Mucosa of stomach (tissue), 1 donor: Measurements from ENCODE around the gene WDR83.
"Not testable (repeated sequence)": the region's sequence is repeated elsewhere in the genome, so short reads cannot be mapped to it uniquely, and the experiment has no call there.

Experiments used
- H3K27me3 ChIP-seq: one replicate; pipeline ENCODE4 v1.7.0; 2013; ENCODE audit warnings: mild to moderate bottlenecking, low read length; ENCODE audit not compliant: control insufficient read depth, insufficient read depth
- H3K36me3 ChIP-seq: one replicate; pipeline ENCODE4 v1.7.0; 2013; ENCODE audit warnings: low read length; ENCODE audit not compliant: control insufficient read depth, insufficient read depth
- H3K4me1 ChIP-seq: one replicate; pipeline ENCODE4 v1.7.0; 2013; ENCODE audit warnings: mild to moderate bottlenecking, low read length; ENCODE audit not compliant: control insufficient read depth, insufficient read depth
- H3K4me3 ChIP-seq: one replicate; pipeline ENCODE4 v1.7.0; 2013; ENCODE audit warnings: low read length
- H3K9ac ChIP-seq: one replicate; pipeline ENCODE4 v1.7.0; 2013; ENCODE audit warnings: mild to moderate bottlenecking, low read length, moderate library complexity
- H3K9me3 ChIP-seq: one replicate; pipeline ENCODE4 v1.7.0; 2013; ENCODE audit warnings: mild to moderate bottlenecking, low read length, moderate library complexity; ENCODE audit not compliant: control insufficient read depth
- donor health status: Pancreatic carcinoma.

WDR83 gene

DNA sequence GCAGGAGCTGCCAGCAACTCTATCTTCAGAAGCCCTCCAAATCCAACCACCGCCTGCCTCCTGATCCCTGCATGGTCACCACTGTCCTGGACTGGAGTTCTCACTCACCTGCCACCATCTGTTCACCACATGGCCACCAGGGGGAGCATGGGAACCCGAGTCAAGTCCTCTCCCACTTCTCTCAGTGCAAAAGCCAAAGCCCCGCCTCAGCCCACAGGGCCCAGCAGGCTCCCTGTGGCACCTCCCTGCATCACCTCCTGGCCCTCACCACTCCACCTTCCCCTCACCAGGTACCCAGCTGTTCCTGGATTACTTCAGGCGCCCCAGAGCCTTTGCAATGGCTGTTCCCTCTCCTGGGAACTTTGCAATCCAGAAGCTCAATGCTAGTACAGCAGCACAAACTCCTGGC, 9.8 kb downstream of the WDR83 start:
- Histone ChIP-seq H3K27me3 (no peaks in the 10 kb centered on the region), H3K9ac (no peak overlapping the region), H3K9me3 (no peaks in the 10 kb centered on the region), H3K36me3 (peaks cover 16% of the 10 kb centered on the region), H3K4me1 (no peaks in the 10 kb centered on the region), H3K4me3 (no peak overlapping the region)

- no peak overlapping the region for H3K4me3 ChIP-seq
- no peaks in the 10 kb centered on the region for H3K27me3 ChIP-seq
- no peak overlapping the region for H3K9ac ChIP-seq
- no peaks in the 10 kb centered on the region for H3K4me1 ChIP-seq
- peaks cover 16% of the 10 kb centered on the region for H3K36me3 ChIP-seq
- no peaks in the 10 kb centered on the region for H3K9me3 ChIP-seq
Observed at GRCh38 chr19:12676928-12677327, 10.3 kb downstream of the WDR83 start.

GRCh38 chr19:12678039-12678438, 11.4 kb downstream of the WDR83 start:
- H3K4me1 ChIP-seq, H3K9ac ChIP-seq, H3K27me3 ChIP-seq, H3K4me3 ChIP-seq, H3K9me3 ChIP-seq: not testable (repeated sequence)
- H3K36me3 ChIP-seq = peaks cover 16% of the 10 kb centered on the region

- Histone ChIP-seq H3K27me3 (no peaks in the 10 kb centered on the region), H3K4me1 (no peaks in the 10 kb centered on the region), H3K36me3 (peaks cover 16% of the 10 kb centered on the region), H3K9ac (no peak overlapping the region), H3K9me3 (no peaks in the 10 kb centered on the region), H3K4me3 (no peak overlapping the region)
Observed at GRCh38 chr19:12680034-12680433, 13.4 kb downstream of the WDR83 start.

DNA sequence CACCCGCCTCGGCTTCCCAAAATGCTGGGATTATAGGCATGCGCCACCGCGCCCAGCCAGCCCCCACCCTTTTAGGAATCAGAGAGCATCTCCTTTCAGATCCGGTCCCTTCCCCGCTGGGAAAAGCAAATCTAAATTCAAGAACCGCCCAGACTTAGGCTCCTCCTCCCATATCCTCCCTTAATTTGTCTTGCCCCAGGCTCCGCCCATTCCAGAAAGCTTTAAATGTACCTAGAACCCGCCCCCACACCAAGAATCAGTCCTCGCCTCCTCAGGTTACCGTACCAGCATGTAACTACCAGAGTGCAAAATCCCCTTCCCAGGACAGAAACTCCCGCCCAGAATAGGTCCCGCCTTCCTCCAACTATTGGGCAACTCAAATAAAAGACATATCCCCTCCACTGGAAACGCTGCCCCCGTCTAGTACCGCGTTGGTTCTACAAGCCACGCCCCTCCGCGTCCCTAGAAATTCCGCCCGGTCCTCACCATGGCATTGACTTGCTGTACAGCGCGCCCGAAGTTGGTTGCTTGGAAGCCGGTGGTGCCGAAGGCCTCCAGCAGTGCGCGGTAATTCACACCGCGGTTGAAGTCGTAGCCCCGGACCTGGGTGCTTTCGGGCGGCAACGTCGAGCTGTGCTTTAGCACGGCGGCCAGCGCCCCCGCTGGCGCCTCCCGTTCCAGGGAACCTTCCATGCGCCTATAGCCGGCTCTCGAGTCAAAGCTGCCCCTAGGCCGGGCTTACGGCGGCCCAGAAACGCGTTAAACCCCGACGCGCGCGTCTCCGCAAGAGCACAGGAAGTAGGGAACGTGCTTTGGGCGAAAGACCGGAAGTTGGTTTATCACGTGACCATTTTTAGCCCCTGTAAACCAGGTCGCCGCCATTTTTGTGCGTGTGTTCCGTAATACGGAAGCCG, 14.7 kb downstream of the WDR83 start, which contains the start of gene DHPS:
Gene DHPS, minus strand, starts transcription at position 807 of the 914 bp plus-strand sequence. Its CDS starts 114 bp downstream, at position 693.
- no peaks in the 10 kb centered on the region for H3K27me3 ChIP-seq
- H3K9me3 ChIP-seq = no peaks in the 10 kb centered on the region
- H3K4me3 ChIP-seq = peak within 1 kb of the TSS; percentile 99
- no peaks in the 10 kb centered on the region for H3K4me1 ChIP-seq
- H3K9ac ChIP-seq = peak within 1 kb of the TSS; percentile 91
- H3K36me3 ChIP-seq = peaks cover 10% of the 10 kb centered on the region

GRCh38 chr19:12685831-12686230, 19.2 kb downstream of the WDR83 start:
- Histone ChIP-seq H3K4me1 (no peaks in the 10 kb centered on the region), H3K4me3 (no peak overlapping the region), H3K9me3 (no peaks in the 10 kb centered on the region), H3K36me3 (no peaks in the 10 kb centered on the region), H3K27me3 (no peaks in the 10 kb centered on the region), H3K9ac (no peak overlapping the region)

DNA sequence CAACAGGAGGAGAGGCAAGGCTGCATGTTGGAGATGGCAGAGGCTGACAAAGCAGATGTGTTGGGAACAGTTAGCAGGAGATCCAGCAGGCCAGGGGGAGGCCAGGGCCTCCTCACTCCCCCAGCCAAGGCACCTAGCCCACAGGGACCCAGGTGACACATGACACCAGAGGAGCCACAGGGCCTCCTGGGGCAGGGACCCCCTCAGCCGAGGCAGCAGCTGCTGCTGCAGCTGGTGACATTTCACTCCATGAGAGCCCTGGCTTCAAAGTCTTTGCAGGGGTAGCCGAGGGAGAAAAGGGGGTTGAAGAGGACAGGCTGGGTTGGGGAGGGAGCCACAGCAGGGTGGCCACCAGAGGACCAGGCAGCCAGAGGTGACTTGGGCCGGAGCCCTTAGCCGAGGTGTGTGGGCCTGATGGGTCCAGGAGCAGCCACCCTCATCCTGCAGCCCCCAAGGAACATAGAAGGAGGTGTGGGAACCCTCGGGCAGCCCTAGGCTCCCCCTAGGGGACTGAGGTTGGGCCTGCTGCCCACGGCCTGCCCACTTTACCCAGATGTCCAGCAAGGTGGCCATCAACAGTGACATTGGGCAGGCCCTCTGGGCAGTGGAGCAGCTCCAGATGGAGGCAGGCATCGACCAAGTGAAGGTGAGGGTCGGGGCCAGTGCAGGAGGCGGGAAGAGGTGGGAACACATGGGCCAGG, 21.0 kb downstream of the WDR83 start, which contains the start of gene GNG14:
Gene GNG14, plus strand, starts transcription at position 503 of the 701 bp plus-strand sequence. Its CDS starts 51 bp downstream, at position 554.
- H3K27me3 ChIP-seq = no peaks in the 10 kb centered on the region
- no peak within 1 kb of the TSS for H3K4me3 ChIP-seq
- no peaks in the 10 kb centered on the region for H3K9me3 ChIP-seq
- no peaks in the 10 kb centered on the region for H3K36me3 ChIP-seq
- H3K4me1 ChIP-seq = no peaks in the 10 kb centered on the region
- H3K9ac ChIP-seq = peak within 1 kb of the TSS; percentile 25

GRCh38 chr19:12689012-12689411, 22.4 kb downstream of the WDR83 start:
- H3K4me1 ChIP-seq = no peaks in the 10 kb centered on the region

DNA sequence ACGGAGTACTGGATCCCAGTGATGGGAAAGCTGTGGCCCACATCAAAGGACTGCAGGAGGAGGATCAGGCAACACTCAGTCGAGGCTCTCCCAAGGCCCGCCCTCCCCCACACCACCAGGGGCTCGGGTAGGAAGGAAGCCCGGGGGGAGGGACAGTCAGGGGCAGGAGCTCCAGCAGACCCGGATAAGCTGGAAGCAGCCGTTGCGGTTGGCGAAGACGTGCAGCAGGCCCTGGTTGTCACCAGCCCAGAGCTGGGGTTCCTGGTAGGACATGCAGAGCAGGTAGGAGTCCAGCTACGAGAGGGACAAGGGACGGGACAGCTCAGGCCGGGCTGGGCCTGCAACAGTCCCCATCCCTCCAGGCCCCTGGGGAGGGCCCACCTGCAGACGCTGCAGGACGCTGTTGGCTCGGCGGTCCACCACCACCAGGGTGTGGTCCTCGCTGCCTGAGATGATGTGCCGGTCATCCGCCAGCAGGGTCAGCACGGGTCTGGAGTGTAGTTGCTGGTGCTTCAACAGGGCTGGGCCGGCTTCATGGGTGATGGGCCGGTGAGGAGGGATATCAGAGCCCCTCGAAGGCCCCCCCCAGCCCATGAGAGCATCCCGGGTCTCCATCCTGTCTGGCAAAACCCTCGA, 23.1 kb downstream of the WDR83 start:
- H3K9me3 ChIP-seq = no peaks in the 10 kb centered on the region
- H3K9ac ChIP-seq = no peak overlapping the region
- no peaks in the 10 kb centered on the region for H3K4me1 ChIP-seq
- H3K36me3 ChIP-seq = no peaks in the 10 kb centered on the region
- no peak overlapping the region for H3K4me3 ChIP-seq
- no peaks in the 10 kb centered on the region for H3K27me3 ChIP-seq

More at GRCh38 chr19:12689012-12689411, 22.4 kb downstream of the WDR83 start:
- no peaks in the 10 kb centered on the region for H3K36me3 ChIP-seq
- no peak overlapping the region for H3K9ac ChIP-seq
- H3K4me3 ChIP-seq = no peak overlapping the region
- no peaks in the 10 kb centered on the region for H3K9me3 ChIP-seq
- no peaks in the 10 kb centered on the region for H3K27me3 ChIP-seq

- H3K4me1 ChIP-seq = peaks cover 15% of the 10 kb centered on the region
- H3K36me3 ChIP-seq = no peaks in the 10 kb centered on the region
- no peaks in the 10 kb centered on the region for H3K9me3 ChIP-seq
- no peak overlapping the region for H3K4me3 ChIP-seq
- no peak overlapping the region for H3K9ac ChIP-seq
- no peaks in the 10 kb centered on the region for H3K27me3 ChIP-seq
Observed at GRCh38 chr19:12692960-12693359, 26.4 kb downstream of the WDR83 start.

- Histone ChIP-seq H3K36me3 (no peaks in the 10 kb centered on the region), H3K4me1 (peaks cover 15% of the 10 kb centered on the region), H3K9ac (no peak overlapping the region), H3K27me3 (no peaks in the 10 kb centered on the region), H3K4me3 (no peak overlapping the region), H3K9me3 (no peaks in the 10 kb centered on the region)
Observed at GRCh38 chr19:12694641-12695040, 28.0 kb downstream of the WDR83 start.

- Histone ChIP-seq H3K4me3 (no peak overlapping the region), H3K36me3 (no peaks in the 10 kb centered on the region), H3K9ac (peak overlapping the region; percentile 71), H3K27me3 (no peaks in the 10 kb centered on the region), H3K9me3 (no peaks in the 10 kb centered on the region), H3K4me1 (peaks cover 15% of the 10 kb centered on the region)
Observed at GRCh38 chr19:12695096-12695495, 28.5 kb downstream of the WDR83 start.
